ENCODE data around the gene MYO5B. TPM values are rescaled to one million over a fixed set of nuclear protein-coding genes. Genes with fewer than 3 reads are reported as not detected.

Gene MYO5B
- total RNA-seq, 1 experiment from 2014 or later, result 32.1 TPM

DNA sequence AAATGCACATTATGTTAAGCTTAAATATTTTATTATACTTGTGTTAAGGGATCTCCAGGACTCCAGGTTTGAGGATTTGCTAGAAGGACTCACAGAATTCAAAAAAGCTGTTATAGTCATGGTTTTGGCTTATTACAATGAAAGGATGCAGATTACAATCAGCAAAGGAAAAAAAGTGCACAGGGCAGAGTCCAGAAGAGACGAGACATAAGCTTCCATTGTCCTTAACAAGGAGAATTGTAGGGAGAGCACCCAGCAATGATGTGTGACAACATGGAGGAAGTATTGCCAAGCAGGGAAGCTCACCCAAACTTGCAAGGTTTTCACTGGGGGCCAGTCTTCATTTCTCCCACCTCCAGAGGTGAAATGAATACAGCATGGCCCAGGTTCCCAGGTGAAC, 12.8 kb upstream of the MYO5B start:
- H3K79me2 ChIP-seq (ENCODE audit: insufficient read depth, low read length), result no peaks in the 10 kb centered on the region
- ATAC-seq (no peak), DNase-seq (ENCODE audit: low read depth, low spot score) (no peak)
- no TSS peak for BruUV-seq (replicated peaks)
- no peak overlapping the region for H3K4me2 ChIP-seq (ENCODE audit: low read length)
- no peaks in the 10 kb centered on the region for H4K20me1 ChIP-seq (ENCODE audit: insufficient read depth)
- no peak overlapping the region for H3K27ac ChIP-seq (ENCODE audit: low read depth, low read length)
- H3K9ac ChIP-seq (ENCODE audit: low read length), result no peak overlapping the region
- no peaks in the 10 kb centered on the region for H3K27me3 ChIP-seq (ENCODE audit: insufficient read depth, low read length)
- no peaks in the 10 kb centered on the region for H3K36me3 ChIP-seq (ENCODE audit: control insufficient read depth in 1 of 2, insufficient read depth in 2 of 2, low read length in 2 of 2)
- no peak for TF ChIP-seq FOSL1 (IDR thresholded peaks at IDR 0.05; ENCODE audit: low read depth)
- TF ChIP-seq, protein P1, sequence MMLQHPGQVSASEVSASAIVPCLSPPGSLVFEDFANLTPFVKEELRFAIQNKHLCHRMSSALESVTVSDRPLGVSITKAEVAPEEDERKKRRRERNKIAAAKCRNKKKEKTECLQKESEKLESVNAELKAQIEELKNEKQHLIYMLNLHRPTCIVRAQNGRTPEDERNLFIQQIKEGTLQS (IDR thresholded peaks at IDR 0.05), result no peak
- TF ChIP-seq, protein P2, sequence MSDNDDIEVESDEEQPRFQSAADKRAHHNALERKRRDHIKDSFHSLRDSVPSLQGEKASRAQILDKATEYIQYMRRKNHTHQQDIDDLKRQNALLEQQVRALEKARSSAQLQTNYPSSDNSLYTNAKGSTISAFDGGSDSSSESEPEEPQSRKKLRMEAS (IDR thresholded peaks at IDR 0.05), result no peak
- TF ChIP-seq JUND (IDR thresholded peaks at IDR 0.05), result no peak
- TF ChIP-seq YY1 (IDR thresholded peaks at IDR 0.05; ENCODE audit: extremely low read depth, insufficient replicate concordance, low read depth, low read length), result no peak
- TF ChIP-seq POLR2A (IDR thresholded peaks at IDR 0.05; ENCODE audit: borderline replicate concordance, extremely low read depth, insufficient read depth, insufficient read length), result no peak
- TF ChIP-seq SRF (IDR thresholded peaks at IDR 0.05; ENCODE audit: low read depth), result no peak
- no peak for TF ChIP-seq EGR1 (IDR thresholded peaks at IDR 0.05; ENCODE audit: low read depth)
- no peak for TF ChIP-seq ELF1 (IDR thresholded peaks at IDR 0.05; ENCODE audit: borderline replicate concordance, low read depth)
- no peak for TF ChIP-seq EZH2 (IDR thresholded peaks at IDR 0.05)
- no peak overlapping the region for H3K4me3 ChIP-seq (replicated peaks in 1 of 2; ENCODE audit: low read depth in 1 of 2, low read length in 2 of 2)
- H3K9me2 ChIP-seq (ENCODE audit: insufficient read depth), result no peaks in the 10 kb centered on the region
- POLR2A ChIA-PET, result interaction anchor here (0.7 kb wide), 1 partner anchor 16 kb away, joined by 3 read pairs; no protein-coding TSS in a partner anchor
- peaks cover 0 to 14% of the 10 kb centered on the region in 2 experiments; a peak in 1 of 4 replicates for H3K4me1 ChIP-seq (ENCODE audit: control insufficient read depth in 1 of 2, insufficient read depth in 2 of 2, low read length in 2 of 2)
- RAD21 ChIA-PET (ENCODE audit: low non-redundant PET in 1 of 2, low total read pairs in 2 of 2, uncharacterized antibody in 2 of 2, unreplicated experiment in 2 of 2), result interaction anchor here in 1 of 2 experiments (0.7 to 0.8 kb wide), 2 partner anchors 29 to 156 kb away, joined by 3 to 7 read pairs; no protein-coding TSS in a partner anchor
- intact Hi-C loops (cut with micrococcal nuclease), result loop anchor here (10.0 kb wide), 1 partner anchor 1533 kb away; no protein-coding TSS in a partner anchor
- H2AFZ ChIP-seq (ENCODE audit: low read depth, low read length, poor library complexity, severe bottlenecking), result no peak overlapping the region
- H3K9me3 ChIP-seq (ENCODE audit: control insufficient read depth in 1 of 2, insufficient read depth in 1 of 2, low read depth in 1 of 2, low read length in 2 of 2), result no peaks in the 10 kb centered on the region
- CTCF ChIA-PET, result interaction anchor here (2.7 to 2.9 kb wide), 2 partner anchors 10 to 149 kb away, joined by 10 to 12 read pairs; no protein-coding TSS in a partner anchor
